ENCODE results near the gene PFKFB3. TPM values are rescaled to one million over a fixed set of nuclear protein-coding genes. Genes with fewer than 3 reads are reported as not detected.

The PFKFB3 gene
- total and polyA plus RNA-seq, 2 experiments from 2014 or later = 14.5 to 23.7 TPM

DNA sequence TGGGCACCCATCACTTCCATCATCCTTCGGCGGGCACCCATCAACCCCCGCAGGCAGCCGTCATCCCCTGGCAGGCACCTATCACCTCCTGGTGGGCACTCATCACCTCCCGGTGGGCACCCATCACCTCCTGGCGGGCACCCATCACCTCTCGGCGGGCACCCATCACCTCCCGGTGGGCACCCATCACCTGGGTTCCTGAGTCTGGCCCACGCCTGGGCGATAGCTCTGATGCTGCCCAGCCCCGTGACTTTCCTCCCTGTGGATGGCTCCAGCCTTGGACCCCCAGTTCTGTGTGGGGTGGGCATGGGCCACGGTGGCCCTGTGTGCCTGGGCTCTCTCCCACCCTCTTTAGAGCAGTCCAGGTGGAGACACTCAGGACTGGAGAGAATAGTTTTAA is 29.0 kb downstream of the PFKFB3 start:
- no peak for TF ChIP-seq EZH2 (IDR thresholded peaks at IDR 0.05; ENCODE audit: insufficient read depth, poor library complexity, severe bottlenecking)
- TF ChIP-seq EZH2phosphoT487 (IDR thresholded peaks at IDR 0.05; ENCODE audit: insufficient read depth, low read depth) = no peak
- no peaks in the 10 kb centered on the region for H3F3A ChIP-seq (ENCODE audit: insufficient read depth)
- 88 to 100% methylated on average over 7 to 13 of the region's 13 CpGs for WGBS, 2 experiments (ENCODE audit: low coverage in 1 of 2, low lambda C conversion rate in 2 of 2, missing lambda C conversion rate in 2 of 2)
- no peak overlapping the region for H3K4me2 ChIP-seq (ENCODE audit: unreplicated experiment)
- H3K27me3 ChIP-seq (replicated peaks; ENCODE audit: insufficient read depth) = no peaks in the 10 kb centered on the region
- H3K4me3 ChIP-seq = no peak overlapping the region
- no peak for DNase-seq
- no peaks in the 10 kb centered on the region for H3K9me2 ChIP-seq (ENCODE audit: insufficient read depth)
- no peak overlapping the region for H2AFZ ChIP-seq
- no peak overlapping the region for H3K27ac ChIP-seq
- in situ Hi-C loops (cut with MboI) = no loop called here
- H3K9ac ChIP-seq = no peak overlapping the region
- no peaks in the 10 kb centered on the region for H3K4me1 ChIP-seq (ENCODE audit: insufficient read depth)
- no peaks in the 10 kb centered on the region for H4K20me1 ChIP-seq (ENCODE audit: insufficient read depth)
- H3K36me3 ChIP-seq (ENCODE audit: low read depth) = peaks cover 8% of the 10 kb centered on the region; the same call in 1 of the 2 replicates
- no peaks in the 10 kb centered on the region for H3K9me3 ChIP-seq (ENCODE audit: low read depth)
- no peaks in the 10 kb centered on the region for H3K79me2 ChIP-seq (ENCODE audit: insufficient read depth)

GRCh38 chr10:6232225-6232807 is 29.6 kb downstream of the PFKFB3 start:
- no peaks in the 10 kb centered on the region for H3K9me2 ChIP-seq (ENCODE audit: insufficient read depth)
- H3K79me2 ChIP-seq (ENCODE audit: insufficient read depth) = no peaks in the 10 kb centered on the region
- TF ChIP-seq EZH2phosphoT487 (IDR thresholded peaks at IDR 0.05; ENCODE audit: insufficient read depth, low read depth) = no peak
- TF ChIP-seq EZH2 (IDR thresholded peaks at IDR 0.05; ENCODE audit: insufficient read depth, poor library complexity, severe bottlenecking) = no peak
- H3K27me3 ChIP-seq (replicated peaks; ENCODE audit: insufficient read depth) = no peaks in the 10 kb centered on the region
- DNase-seq = no peak
- H3K9ac ChIP-seq = no peak overlapping the region
- no peaks in the 10 kb centered on the region for H3K9me3 ChIP-seq (ENCODE audit: low read depth)
- H3K4me2 ChIP-seq (ENCODE audit: unreplicated experiment) = no peak overlapping the region
- in situ Hi-C loops (cut with MboI) = no loop called here
- no peaks in the 10 kb centered on the region for H4K20me1 ChIP-seq (ENCODE audit: insufficient read depth)
- H3K4me3 ChIP-seq = no peak overlapping the region
- no peak overlapping the region for H2AFZ ChIP-seq
- peaks cover 8% of the 10 kb centered on the region; the same call in 1 of the 2 replicates for H3K36me3 ChIP-seq (ENCODE audit: low read depth)
- 94 to 96% methylated on average over 15 of the region's 15 CpGs for WGBS, 2 experiments (ENCODE audit: low coverage in 1 of 2, low lambda C conversion rate in 2 of 2, missing lambda C conversion rate in 2 of 2)
- no peak overlapping the region for H3K27ac ChIP-seq
- H3K4me1 ChIP-seq (ENCODE audit: insufficient read depth) = no peaks in the 10 kb centered on the region
- peaks cover 3% of the 10 kb centered on the region for H3F3A ChIP-seq (ENCODE audit: insufficient read depth)

DNA sequence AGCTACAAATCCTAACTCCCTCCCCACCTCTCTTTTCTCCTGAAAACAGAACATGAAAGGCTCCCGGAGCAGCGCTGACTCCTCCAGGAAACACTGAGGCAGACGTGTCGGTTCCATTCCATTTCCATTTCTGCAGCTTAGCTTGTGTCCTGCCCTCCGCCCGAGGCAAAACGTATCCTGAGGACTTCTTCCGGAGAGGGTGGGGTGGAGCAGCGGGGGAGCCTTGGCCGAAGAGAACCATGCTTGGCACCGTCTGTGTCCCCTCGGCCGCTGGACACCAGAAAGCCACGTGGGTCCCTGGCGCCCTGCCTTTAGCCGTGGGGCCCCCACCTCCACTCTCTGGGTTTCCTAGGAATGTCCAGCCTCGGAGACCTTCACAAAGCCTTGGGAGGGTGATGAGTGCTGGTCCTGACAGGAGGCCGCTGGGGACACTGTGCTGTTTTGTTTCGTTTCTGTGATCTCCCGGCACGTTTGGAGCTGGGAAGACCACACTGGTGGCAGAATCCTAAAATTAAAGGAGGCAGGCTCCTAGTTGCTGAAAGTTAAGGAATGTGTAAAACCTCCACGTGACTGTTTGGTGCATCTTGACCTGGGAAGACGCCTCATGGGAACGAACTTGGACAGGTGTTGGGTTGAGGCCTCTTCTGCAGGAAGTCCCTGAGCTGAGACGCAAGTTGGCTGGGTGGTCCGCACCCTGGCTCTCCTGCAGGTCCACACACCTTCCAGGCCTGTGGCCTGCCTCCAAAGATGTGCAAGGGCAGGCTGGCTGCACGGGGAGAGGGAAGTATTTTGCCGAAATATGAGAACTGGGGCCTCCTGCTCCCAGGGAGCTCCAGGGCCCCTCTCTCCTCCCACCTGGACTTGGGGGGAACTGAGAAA is 30.4 kb downstream of the PFKFB3 start:
- no peak for TF ChIP-seq EZH2 (IDR thresholded peaks at IDR 0.05; ENCODE audit: insufficient read depth, poor library complexity, severe bottlenecking)
- no peak for TF ChIP-seq EZH2phosphoT487 (IDR thresholded peaks at IDR 0.05; ENCODE audit: insufficient read depth, low read depth)
- no peak overlapping the region for H2AFZ ChIP-seq
- peaks cover 8% of the 10 kb centered on the region; the same call in 1 of the 2 replicates for H3K36me3 ChIP-seq (ENCODE audit: low read depth)
- H4K20me1 ChIP-seq (ENCODE audit: insufficient read depth) = no peaks in the 10 kb centered on the region
- WGBS, 2 experiments (ENCODE audit: low coverage in 1 of 2, low lambda C conversion rate in 2 of 2, missing lambda C conversion rate in 2 of 2) = 82 to 84% methylated on average over 27 to 28 of the region's 28 CpGs
- H3K9me3 ChIP-seq (ENCODE audit: low read depth) = no peaks in the 10 kb centered on the region
- in situ Hi-C loops (cut with MboI) = no loop called here
- no peaks in the 10 kb centered on the region for H3K9me2 ChIP-seq (ENCODE audit: insufficient read depth)
- peaks cover 9% of the 10 kb centered on the region for H3F3A ChIP-seq (ENCODE audit: insufficient read depth)
- H3K9ac ChIP-seq = no peak overlapping the region
- H3K4me2 ChIP-seq (ENCODE audit: unreplicated experiment) = no peak overlapping the region
- no peak overlapping the region for H3K4me3 ChIP-seq
- no peaks in the 10 kb centered on the region for H3K27me3 ChIP-seq (replicated peaks; ENCODE audit: insufficient read depth)
- H3K4me1 ChIP-seq (ENCODE audit: insufficient read depth) = no peaks in the 10 kb centered on the region
- no peak for DNase-seq
- no peaks in the 10 kb centered on the region for H3K79me2 ChIP-seq (ENCODE audit: insufficient read depth)
- no peak overlapping the region for H3K27ac ChIP-seq

DNA sequence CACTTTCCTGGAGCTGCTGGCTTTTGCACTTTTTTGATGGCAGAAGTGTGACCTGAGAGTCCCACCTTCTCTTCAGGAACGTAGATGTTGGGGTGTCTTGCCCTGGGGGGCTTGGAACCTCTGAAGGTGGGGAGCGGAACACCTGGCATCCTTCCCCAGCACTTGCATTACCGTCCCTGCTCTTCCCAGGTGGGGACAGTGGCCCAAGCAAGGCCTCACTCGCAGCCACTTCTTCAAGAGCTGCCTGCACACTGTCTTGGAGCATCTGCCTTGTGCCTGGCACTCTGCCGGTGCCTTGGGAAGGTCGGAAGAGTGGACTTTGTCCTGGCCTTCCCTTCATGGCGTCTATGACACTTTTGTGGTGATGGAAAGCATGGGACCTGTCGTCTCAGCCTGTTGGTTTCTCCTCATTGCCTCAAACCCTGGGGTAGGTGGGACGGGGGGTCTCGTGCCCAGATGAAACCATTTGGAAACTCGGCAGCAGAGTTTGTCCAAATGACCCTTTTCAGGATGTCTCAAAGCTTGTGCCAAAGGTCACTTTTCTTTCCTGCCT is 31.1 kb downstream of the PFKFB3 start:
- TF ChIP-seq EZH2 (IDR thresholded peaks at IDR 0.05; ENCODE audit: insufficient read depth, poor library complexity, severe bottlenecking) (no peak), EZH2phosphoT487 (IDR thresholded peaks at IDR 0.05; ENCODE audit: insufficient read depth, low read depth) (no peak)
- no peaks in the 10 kb centered on the region for H3K9me2 ChIP-seq (ENCODE audit: insufficient read depth)
- 88% methylated on average over 11 of the region's 11 CpGs for WGBS, 2 experiments (ENCODE audit: low coverage in 1 of 2, low lambda C conversion rate in 2 of 2, missing lambda C conversion rate in 2 of 2)
- no peak overlapping the region for H3K9ac ChIP-seq
- DNase-seq = no peak
- H3K4me2 ChIP-seq (ENCODE audit: unreplicated experiment) = no peak overlapping the region
- peaks cover 8% of the 10 kb centered on the region; the same call in 1 of the 2 replicates for H3K36me3 ChIP-seq (ENCODE audit: low read depth)
- H3K27me3 ChIP-seq (replicated peaks; ENCODE audit: insufficient read depth) = no peaks in the 10 kb centered on the region
- no peaks in the 10 kb centered on the region for H3K9me3 ChIP-seq (ENCODE audit: low read depth)
- no peak overlapping the region for H2AFZ ChIP-seq
- no peak overlapping the region for H3K4me3 ChIP-seq
- H3K79me2 ChIP-seq (ENCODE audit: insufficient read depth) = no peaks in the 10 kb centered on the region
- in situ Hi-C loops (cut with MboI) = no loop called here
- H3K27ac ChIP-seq = no peak overlapping the region
- peaks cover 16% of the 10 kb centered on the region for H3F3A ChIP-seq (ENCODE audit: insufficient read depth)
- peaks cover under 1% of the 10 kb centered on the region; the same call in 1 of the 2 replicates for H3K4me1 ChIP-seq (ENCODE audit: insufficient read depth)
- H4K20me1 ChIP-seq (ENCODE audit: insufficient read depth) = no peaks in the 10 kb centered on the region
